GM19035 (cell line): Measurements from ENCODE around the gene AGL.
"Not testable (repeated sequence)": the region's sequence is repeated elsewhere in the genome, so short reads cannot be mapped to it uniquely, and the experiment has no call there.

ENCODE experiments used
- ATAC-seq: cut with Tn5 transposase; IDR thresholded peaks from one replicate; pipeline ENCODE4 v1.9.1; 2021; ENCODE audit not compliant: unreplicated experiment

Gene AGL

GRCh38 chr1:99850459-99851291 is 514 bp downstream of the AGL start:
- peak; percentile 4 for ATAC-seq

GRCh38 chr1:99851850-99852454 is 1.8 kb downstream of the AGL start:
- no peak for ATAC-seq

GRCh38 chr1:99852648-99853047 is 2.5 kb downstream of the AGL start:
- ATAC-seq = no peak

DNA sequence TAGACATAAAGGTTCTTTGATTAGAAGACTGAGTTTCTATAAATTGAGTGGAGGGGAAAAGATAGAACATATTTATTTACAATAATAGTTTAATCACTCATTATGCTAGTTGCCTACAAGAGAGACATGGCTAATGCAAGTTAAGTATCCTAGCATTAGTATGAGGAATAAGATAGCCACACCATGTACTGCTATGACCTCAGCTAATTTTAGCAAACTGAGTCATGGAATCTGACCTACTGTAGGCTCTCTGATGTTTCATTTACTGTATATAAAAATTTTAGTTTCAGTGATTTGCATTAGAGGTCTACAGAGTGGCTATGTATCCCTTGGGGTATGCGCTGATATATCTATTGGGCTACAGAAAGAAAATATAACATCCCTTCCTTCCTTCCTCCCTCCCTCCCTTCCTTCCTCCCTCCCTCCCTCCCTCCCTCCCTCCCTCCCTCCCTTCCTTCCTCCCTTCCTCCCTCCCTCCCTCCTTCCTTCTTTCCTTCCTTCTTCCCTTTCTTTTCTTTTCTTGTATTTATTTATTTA is 5.8 kb downstream of the AGL start:
- no peak for ATAC-seq

GRCh38 chr1:99857041-99857440 is 6.9 kb downstream of the AGL start:
- ATAC-seq = not testable (repeated sequence)

DNA sequence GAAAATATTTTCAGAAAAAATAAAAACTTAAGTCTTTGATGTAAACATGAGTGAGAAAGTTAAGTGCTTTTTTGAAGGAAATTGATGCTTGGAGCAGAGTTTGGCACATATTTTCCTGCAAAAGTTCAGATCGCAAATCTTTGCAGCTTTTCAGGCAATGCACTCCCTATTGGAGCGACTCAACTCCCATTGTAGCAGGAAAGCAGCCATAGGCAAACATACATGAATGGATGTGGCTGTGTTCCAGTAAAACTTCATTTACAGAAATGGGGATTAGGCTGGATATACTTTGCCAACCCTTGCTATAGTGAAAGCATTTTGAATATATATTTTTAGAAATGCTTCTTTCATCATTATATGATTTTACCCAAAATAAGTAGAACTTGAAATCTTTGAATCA is 8.1 kb downstream of the AGL start:
- ATAC-seq = no peak

DNA sequence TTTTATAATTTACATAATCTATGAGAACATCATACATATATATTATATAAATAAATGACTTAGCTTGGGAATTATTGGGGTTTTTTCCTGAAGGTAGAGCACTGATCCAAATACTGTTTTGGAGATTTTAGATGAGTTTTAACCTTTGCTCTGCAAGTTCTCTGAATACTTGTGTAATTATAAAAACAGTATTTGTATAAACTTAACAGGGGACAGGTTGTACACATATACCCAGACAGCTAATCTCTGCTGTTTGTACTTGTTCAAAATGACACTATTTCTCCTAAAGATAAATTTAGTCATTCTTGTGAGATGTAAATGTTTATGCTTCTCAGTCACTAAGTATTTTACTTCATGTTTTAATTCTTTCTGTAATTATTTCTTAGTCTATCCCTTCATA is 8.7 kb downstream of the AGL start:
- no peak for ATAC-seq

GRCh38 chr1:99860703-99861102 is 10.5 kb downstream of the AGL start:
- ATAC-seq = no peak

DNA sequence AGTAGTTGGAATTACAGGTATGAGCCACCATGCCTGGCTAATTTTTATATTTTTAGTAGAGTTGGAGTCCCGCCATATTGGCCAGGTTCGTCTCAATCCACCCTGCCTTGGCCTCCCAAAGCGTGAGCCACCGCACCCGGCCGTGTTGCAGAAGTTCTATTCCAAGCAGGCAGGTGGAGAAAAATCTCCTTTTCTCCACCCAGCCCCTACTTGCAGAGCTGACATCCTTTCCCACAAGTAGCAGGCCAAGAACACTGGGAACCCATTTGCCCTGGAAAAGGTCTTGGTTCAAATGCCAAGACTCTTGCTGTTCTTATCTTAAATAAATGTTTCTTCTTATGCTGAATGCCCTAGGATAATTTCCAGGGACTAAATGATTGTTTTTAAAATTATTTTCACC is 17.5 kb downstream of the AGL start:
- ATAC-seq = no peak

- ATAC-seq = no peak
These were observed 19.1 kb downstream of the AGL start for GRCh38 chr1:99869304-99869703.

DNA sequence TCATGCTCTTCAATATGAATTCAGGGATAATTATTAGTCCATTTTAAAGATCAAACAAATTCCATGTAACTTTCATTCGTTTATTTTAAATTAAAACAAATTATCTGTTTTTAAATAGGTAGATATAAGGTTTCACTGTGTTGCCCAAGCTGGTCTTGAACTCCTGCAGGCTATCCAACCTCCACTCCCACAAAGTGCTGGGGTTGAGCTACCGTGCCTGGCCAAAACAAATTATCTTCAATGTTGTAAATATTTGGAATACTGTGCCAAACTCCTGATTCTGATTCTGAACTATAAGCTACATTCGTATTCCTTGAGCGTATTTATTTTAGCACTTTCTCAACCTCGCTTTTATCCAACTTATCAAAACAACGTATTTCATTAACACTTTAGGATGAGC is 19.6 kb downstream of the AGL start:
- no peak for ATAC-seq

DNA sequence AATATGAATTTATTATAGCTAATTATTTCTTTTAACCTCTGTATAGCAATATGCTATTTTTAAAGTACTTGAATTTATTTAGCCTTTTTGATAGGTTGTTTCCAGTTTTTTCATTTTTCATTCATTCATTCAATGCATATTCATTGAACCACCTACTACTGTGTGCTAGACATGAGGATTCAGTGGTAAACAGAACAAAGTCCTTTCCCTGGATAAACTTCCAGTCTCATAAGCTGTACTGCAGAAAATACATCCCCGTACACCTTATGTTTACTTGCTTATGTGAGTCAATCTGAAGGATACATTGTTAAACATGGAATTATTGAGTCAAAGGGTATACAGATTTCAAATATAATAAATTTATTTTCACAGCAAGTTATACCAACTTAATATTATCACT is 21.9 kb downstream of the AGL start:
- ATAC-seq = no peak

DNA sequence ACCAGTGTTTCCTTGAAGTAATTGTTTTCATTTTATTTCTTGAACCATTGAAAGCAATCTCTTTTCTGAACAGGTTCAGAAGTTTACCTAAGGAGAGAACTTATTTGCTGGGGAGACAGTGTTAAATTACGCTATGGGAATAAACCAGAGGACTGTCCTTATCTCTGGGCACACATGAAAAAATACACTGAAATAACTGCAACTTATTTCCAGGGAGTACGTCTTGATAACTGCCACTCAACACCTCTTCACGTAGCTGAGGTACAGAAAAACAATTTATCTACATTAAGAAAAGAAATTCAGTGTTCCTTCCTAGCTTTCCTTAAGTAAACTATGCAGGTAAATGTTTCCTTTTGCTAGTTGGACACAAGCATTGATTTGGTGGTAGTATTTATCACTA is 27.4 kb downstream of the AGL start:
- ATAC-seq = no peak

DNA sequence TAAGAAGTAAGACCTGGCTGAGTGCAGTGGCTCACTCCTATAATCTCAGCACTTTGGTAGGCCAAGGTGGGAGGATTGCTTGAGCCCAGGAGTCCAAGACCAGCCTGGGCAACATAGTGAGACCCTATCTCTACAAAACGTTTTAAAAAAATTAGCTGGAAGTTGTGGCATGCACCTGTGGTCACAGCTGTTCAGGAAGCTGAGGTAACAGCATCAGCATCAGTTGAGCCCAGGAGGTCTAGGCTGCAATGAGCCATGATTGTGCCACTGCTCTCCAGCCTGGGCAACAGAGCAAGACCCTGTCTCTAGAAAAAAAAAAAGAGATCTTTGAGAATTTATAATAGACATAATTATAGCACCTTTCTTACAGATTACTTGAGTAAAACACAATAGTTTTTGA is 36.0 kb downstream of the AGL start:
- ATAC-seq = no peak

DNA sequence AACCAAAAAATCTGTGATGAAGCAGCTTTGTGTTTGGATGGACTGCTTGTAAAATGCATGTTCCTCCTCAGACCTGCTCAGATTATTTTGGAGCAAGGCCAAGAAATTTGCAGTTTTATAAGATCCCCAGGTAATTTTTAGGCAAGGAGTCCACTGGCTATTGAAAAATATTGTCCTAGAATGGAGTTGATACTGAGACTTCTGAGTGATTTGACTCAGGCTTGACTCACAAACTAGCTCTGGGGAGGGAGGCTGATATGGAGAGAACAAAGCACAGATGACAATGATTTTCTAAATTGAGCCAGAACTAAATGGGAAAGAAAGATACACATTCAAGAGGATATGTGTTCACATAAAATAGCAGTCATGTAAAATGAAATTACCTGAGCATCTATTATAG is 36.7 kb downstream of the AGL start:
- ATAC-seq = no peak

DNA sequence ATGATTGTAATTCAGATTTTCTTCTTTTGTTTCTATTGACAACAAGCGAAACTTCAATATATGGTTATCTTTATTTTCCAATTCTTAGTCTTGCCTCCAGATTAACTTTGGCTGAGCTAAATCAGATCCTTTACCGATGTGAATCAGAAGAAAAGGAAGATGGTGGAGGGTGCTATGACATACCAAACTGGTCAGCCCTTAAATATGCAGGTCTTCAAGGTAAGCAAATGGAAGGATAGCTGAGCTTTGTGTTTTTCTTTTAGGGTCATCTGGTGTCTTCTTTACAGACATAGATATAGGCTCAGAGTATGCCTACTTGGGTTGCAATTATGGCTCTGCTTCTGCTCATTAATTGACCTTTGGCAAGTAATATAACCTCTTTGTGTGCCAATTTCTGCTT is 37.7 kb downstream of the AGL start:
- ATAC-seq = no peak

- no peak for ATAC-seq
These were observed 41.8 kb downstream of the AGL start for GRCh38 chr1:99891997-99892396.

- ATAC-seq = not testable (repeated sequence)
These were observed 53.1 kb downstream of the AGL start for GRCh38 chr1:99903278-99903677.

GRCh38 chr1:99906535-99906934 is 56.4 kb downstream of the AGL start:
- no peak for ATAC-seq

DNA sequence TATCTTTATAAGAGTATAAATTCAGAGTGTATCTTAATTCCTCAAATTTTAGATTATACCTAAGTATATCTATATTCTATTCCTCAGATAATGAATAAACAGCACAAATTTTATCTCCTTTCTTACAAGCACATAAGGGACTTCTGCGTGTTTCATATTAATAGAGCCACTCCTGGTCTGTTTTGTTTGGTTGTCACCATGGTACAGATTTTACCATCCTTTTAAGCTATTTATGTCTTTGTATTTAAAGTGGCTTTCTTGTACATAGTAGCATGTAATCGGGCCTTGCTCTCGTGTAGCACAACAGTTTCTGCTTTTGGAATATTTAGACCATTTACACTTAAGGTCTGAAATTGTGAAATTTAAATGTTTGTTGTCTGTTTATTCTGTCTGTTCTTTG is 67.1 kb downstream of the AGL start:
- ATAC-seq = no peak

DNA sequence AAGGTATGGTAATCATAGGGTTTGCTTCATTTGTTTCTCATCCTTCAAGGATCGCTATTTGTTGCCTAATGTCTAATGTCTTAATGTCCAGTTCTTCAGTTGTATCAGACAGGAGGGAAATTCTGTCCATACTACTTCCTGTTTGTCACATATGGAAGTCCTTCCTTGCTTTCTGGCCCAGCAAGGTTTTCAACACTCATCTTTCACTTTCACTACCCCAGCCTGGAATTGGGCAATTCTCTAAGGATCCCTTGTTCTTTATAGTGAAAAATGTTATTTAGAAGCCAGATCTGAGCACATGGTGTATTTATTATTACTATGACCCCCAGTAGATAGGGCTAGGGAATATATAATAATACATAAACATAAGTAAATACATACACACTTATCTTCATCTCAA is 69.1 kb downstream of the AGL start:
- ATAC-seq = no peak

- ATAC-seq = no peak
These were observed 84.6 kb downstream of the AGL start for GRCh38 chr1:99934801-99935200.

GRCh38 chr1:99935534-99935933 is 85.4 kb downstream of the AGL start:
- no peak for ATAC-seq
